ENCODE data around the gene FOLR1. TPM values are rescaled to one million over a fixed set of nuclear protein-coding genes. Genes with fewer than 3 reads are reported as not detected.

FOLR1 gene
- total RNA-seq, 1 experiment from 2014 or later: not detected

- TF ChIP-seq EZH2 (IDR thresholded peaks at IDR 0.05; ENCODE audit: borderline replicate concordance, low read depth, low read length, poor library complexity, severe bottlenecking) (no peak), CTCF (conservative IDR thresholded peaks at IDR 0.05; ENCODE audit: low read depth, low read length) (0 out of 2 replicates have a peak, but pooled peaks have one; percentile 9)
- Histone ChIP-seq H3K9me3 (ENCODE audit: low read depth, low read length, poor library complexity, severe bottlenecking) (no peaks in the 10 kb centered on the region), H3K36me3 (ENCODE audit: insufficient read depth, low read length, poor library complexity, severe bottlenecking) (peaks cover 23% of the 10 kb centered on the region), H3K27ac (ENCODE audit: low read depth, low read length, poor library complexity, severe bottlenecking) (no peak overlapping the region), H3K4me3 (ENCODE audit: low read depth, low read length, poor library complexity, severe bottlenecking) (no peak overlapping the region), H3K27me3 (replicated peaks; ENCODE audit: insufficient read depth, low read depth, low read length, poor library complexity) (peaks cover 34% of the 10 kb centered on the region), H3K4me1 (ENCODE audit: insufficient read depth, low read length, poor library complexity, severe bottlenecking) (no peaks in the 10 kb centered on the region)
- no peak for DNase-seq (ENCODE audit: low spot score)
- BruUV-seq (replicated peaks): no TSS peak
- ChIA-PET POLR2A (ENCODE audit: low non-redundant PET) (no interaction called here), CTCF (interaction anchor here (0.5 to 1.4 kb wide), 3 partner anchors 14 to 212 kb away, joined by 3 to 6 read pairs (median 5); no protein-coding TSS in a partner anchor)
- intact Hi-C loops (cut with micrococcal nuclease; ENCODE audit: unreplicated experiment): loop anchor here (5.0 kb wide), 1 partner anchor 195 kb away; the partner anchor contains the start of gene CLPB
Observed at GRCh38 chr11:72237112-72237931, 45.4 kb downstream of the FOLR1 start.

- peak; percentile 94 for TF ChIP-seq CTCF (conservative IDR thresholded peaks at IDR 0.05; ENCODE audit: low read depth, low read length)
- no peak for TF ChIP-seq EZH2 (IDR thresholded peaks at IDR 0.05; ENCODE audit: borderline replicate concordance, low read depth, low read length, poor library complexity, severe bottlenecking)
- no peak overlapping the region for H3K27ac ChIP-seq (ENCODE audit: low read depth, low read length, poor library complexity, severe bottlenecking)
- intact Hi-C loops (cut with micrococcal nuclease; ENCODE audit: unreplicated experiment): loop anchor here (5.0 kb wide), 1 partner anchor 194 kb away; the partner anchor contains the start of gene CLPB
- H3K4me1 ChIP-seq (ENCODE audit: insufficient read depth, low read length, poor library complexity, severe bottlenecking): no peaks in the 10 kb centered on the region
- H3K4me3 ChIP-seq (ENCODE audit: low read depth, low read length, poor library complexity, severe bottlenecking): no peak overlapping the region
- H3K9me3 ChIP-seq (ENCODE audit: low read depth, low read length, poor library complexity, severe bottlenecking): no peaks in the 10 kb centered on the region
- no TSS peak for BruUV-seq (replicated peaks)
- POLR2A ChIA-PET (ENCODE audit: low non-redundant PET): no interaction called here
- CTCF ChIA-PET: interaction anchor here (0.5 to 1.4 kb wide), 3 partner anchors 18 to 213 kb away, joined by 3 to 8 read pairs (median 6); no protein-coding TSS in a partner anchor
- peaks cover 21% of the 10 kb centered on the region for H3K36me3 ChIP-seq (ENCODE audit: insufficient read depth, low read length, poor library complexity, severe bottlenecking)
- peak; percentile 80 for DNase-seq (ENCODE audit: low spot score)
- H3K27me3 ChIP-seq (replicated peaks; ENCODE audit: insufficient read depth, low read depth, low read length, poor library complexity): peaks cover 40% of the 10 kb centered on the region
Observed at GRCh38 chr11:72238040-72238450, 46.1 kb downstream of the FOLR1 start.

GRCh38 chr11:72238492-72239312, 46.8 kb downstream of the FOLR1 start:
- intact Hi-C loops (cut with micrococcal nuclease; ENCODE audit: unreplicated experiment): loop anchor here (5.0 kb wide), 1 partner anchor 194 kb away; the partner anchor contains the start of gene CLPB
- Histone ChIP-seq H3K27ac (ENCODE audit: low read depth, low read length, poor library complexity, severe bottlenecking) (no peak overlapping the region), H3K9me3 (ENCODE audit: low read depth, low read length, poor library complexity, severe bottlenecking) (no peaks in the 10 kb centered on the region), H3K4me1 (ENCODE audit: insufficient read depth, low read length, poor library complexity, severe bottlenecking) (no peaks in the 10 kb centered on the region), H3K27me3 (replicated peaks; ENCODE audit: insufficient read depth, low read depth, low read length, poor library complexity) (peaks cover 47% of the 10 kb centered on the region), H3K36me3 (ENCODE audit: insufficient read depth, low read length, poor library complexity, severe bottlenecking) (peaks cover 21% of the 10 kb centered on the region), H3K4me3 (ENCODE audit: low read depth, low read length, poor library complexity, severe bottlenecking) (no peak overlapping the region)
- CTCF ChIA-PET: interaction anchor here (0.5 to 1.4 kb wide), 3 partner anchors 19 to 214 kb away, joined by 3 to 8 read pairs (median 6); no protein-coding TSS in a partner anchor
- POLR2A ChIA-PET (ENCODE audit: low non-redundant PET): no interaction called here
- TF ChIP-seq CTCF (conservative IDR thresholded peaks at IDR 0.05; ENCODE audit: low read depth, low read length): 0 out of 2 replicates have a peak, but pooled peaks have one; percentile 14
- TF ChIP-seq EZH2 (IDR thresholded peaks at IDR 0.05; ENCODE audit: borderline replicate concordance, low read depth, low read length, poor library complexity, severe bottlenecking): no peak
- BruUV-seq (replicated peaks): TSS peak; percentile 73
- no peak for DNase-seq (ENCODE audit: low spot score)

Data from A673 (cell line).